Mesenchymal stem cell (in vitro differentiated cells and primary cell): ENCODE measurements around the gene TMEM116.
"Not testable (repeated sequence)": the region's sequence is repeated elsewhere in the genome, so short reads cannot be mapped to it uniquely, and the experiment has no call there.

Experiments used
- DNase-seq: peaks from one replicate; pipeline ENCODE4 v3.0.0-alpha.2; 2013
- H2AFZ ChIP-seq: one replicate; pipeline ENCODE4 v1.6.1; 2013; ENCODE audit warnings: low read depth, mild to moderate bottlenecking, control low read depth, inconsistent platforms, low read length, moderate library complexity
- H2AK5ac ChIP-seq: 2 replicates; pipeline ENCODE4 v1.6.1; 2013; ENCODE audit warnings: low read length, moderate library complexity, mild to moderate bottlenecking, inconsistent platforms; ENCODE audit not compliant: severe bottlenecking
- H2BK120ac ChIP-seq: one replicate; pipeline ENCODE4 v1.6.1; 2013; ENCODE audit warnings: low read depth, mild to moderate bottlenecking, inconsistent platforms, low read length, moderate library complexity
- H2BK12ac ChIP-seq, 2 experiments: one replicate each; pipeline ENCODE4 v1.6.1; 2013; ENCODE audit warnings: inconsistent platforms in 2 of 2, low read length in 2 of 2, mild to moderate bottlenecking in 2 of 2, moderate library complexity in 2 of 2, control low read depth in 1 of 2
- H2BK15ac ChIP-seq: one replicate; pipeline ENCODE4 v1.6.1; 2013; ENCODE audit warnings: mild to moderate bottlenecking, low read depth, inconsistent platforms; ENCODE audit not compliant: poor library complexity, severe bottlenecking
- H2BK5ac ChIP-seq: 2 replicates; pipeline ENCODE4 v1.6.1; 2013; ENCODE audit warnings: low read depth, mild to moderate bottlenecking, low read length, control low read depth, inconsistent platforms; ENCODE audit not compliant: poor library complexity, severe bottlenecking
- H3K14ac ChIP-seq, 2 experiments: one replicate each; pipeline ENCODE4 v1.6.1; 2013; ENCODE audit warnings: inconsistent platforms in 2 of 2, low read length in 2 of 2, control low read depth in 1 of 2, mild to moderate bottlenecking in 1 of 2, moderate library complexity in 1 of 2
- H3K18ac ChIP-seq, 2 experiments: one replicate each; pipeline ENCODE4 v1.6.1; 2013; ENCODE audit warnings: inconsistent platforms in 2 of 2, low read length in 2 of 2, control low read depth in 1 of 2, low read depth in 1 of 2, mild to moderate bottlenecking in 1 of 2
- H3K23ac ChIP-seq, 2 experiments: one replicate each; pipeline ENCODE4 v1.6.1; 2013; ENCODE audit warnings: inconsistent platforms in 2 of 2, low read length in 2 of 2, mild to moderate bottlenecking in 2 of 2, moderate library complexity in 2 of 2, control low read depth in 1 of 2
- H3K27ac ChIP-seq: 2 replicates; pipeline ENCODE4 v1.5.1; 2013; ENCODE audit warnings: mild to moderate bottlenecking, moderate library complexity, low read length, control low read depth, inconsistent platforms; ENCODE audit not compliant: poor library complexity, severe bottlenecking
- H3K27me3 ChIP-seq, 2 experiments: 2 replicates each; pipeline versions ENCODE4 v1.6.1 to v1.7.0; 2013; ENCODE audit warnings: low read length in 2 of 2, mild to moderate bottlenecking in 2 of 2, moderate library complexity in 2 of 2, control low read depth in 1 of 2, inconsistent platforms in 1 of 2; ENCODE audit not compliant: control insufficient read depth in 1 of 2, insufficient read depth in 1 of 2
- H3K36me3 ChIP-seq, 2 experiments: 2 replicates each; pipeline versions ENCODE4 v1.6.1 to v1.7.0; 2013; ENCODE audit warnings: low read length in 2 of 2, control low read depth in 1 of 2, inconsistent platforms in 1 of 2, low read depth in 1 of 2, mild to moderate bottlenecking in 1 of 2; ENCODE audit not compliant: insufficient read depth in 2 of 2, control insufficient read depth in 1 of 2
- H3K4ac ChIP-seq, 2 experiments: one replicate each; pipeline ENCODE4 v1.6.1; 2013; ENCODE audit warnings: inconsistent platforms in 2 of 2, low read length in 2 of 2, mild to moderate bottlenecking in 2 of 2, moderate library complexity in 2 of 2, control low read depth in 1 of 2, low read depth in 1 of 2
- H3K4me1 ChIP-seq: 2 replicates; pipeline ENCODE4 v1.6.1; 2013; ENCODE audit warnings: low read depth, low read length, control low read depth; ENCODE audit not compliant: control insufficient read depth, insufficient read depth
- H3K4me2 ChIP-seq: 2 replicates; pipeline ENCODE4 v1.6.1; 2013; ENCODE audit warnings: low read length, mild to moderate bottlenecking, inconsistent platforms; ENCODE audit not compliant: poor library complexity, severe bottlenecking
- H3K4me3 ChIP-seq, 2 experiments: 2 replicates each; pipeline versions ENCODE4 v1.5.1 to v1.7.0; 2013; ENCODE audit warnings: low read length in 2 of 2, mild to moderate bottlenecking in 2 of 2, control low read depth in 1 of 2, low read depth in 1 of 2; ENCODE audit not compliant: insufficient read depth in 1 of 2
- H3K79me1 ChIP-seq: replicated peaks from 2 replicates; pipeline ENCODE4 v1.6.1; 2013; ENCODE audit warnings: mild to moderate bottlenecking, control low read depth, low read length, inconsistent platforms; ENCODE audit not compliant: poor library complexity, severe bottlenecking
- H3K9ac ChIP-seq: 2 replicates; pipeline ENCODE4 v1.7.0; 2013; ENCODE audit warnings: mild to moderate bottlenecking, low read length, moderate library complexity
- H3K9me3 ChIP-seq: 2 replicates; pipeline ENCODE4 v1.7.0; 2013; ENCODE audit warnings: mild to moderate bottlenecking, low read length; ENCODE audit not compliant: control insufficient read depth
- H4K8ac ChIP-seq: one replicate; pipeline ENCODE4 v1.6.1; 2013; ENCODE audit warnings: inconsistent platforms, mild to moderate bottlenecking, low read length, moderate library complexity
- H4K91ac ChIP-seq: one replicate; pipeline ENCODE4 v1.6.1; 2013; ENCODE audit warnings: mild to moderate bottlenecking, low read length, inconsistent platforms
- WGBS: methylation state at CpG from one replicate; pipeline ENCODE4 v1.1.7; 2013; ENCODE audit warnings: mixed read lengths; 5-methylcytosine and 5-hydroxymethylcytosine counted together

TMEM116 gene

GRCh38 chr12:111997300-111997699, 15.7 kb downstream of the TMEM116 start:
- H3K14ac ChIP-seq: no peak overlapping the region
- H2BK15ac ChIP-seq: no peak overlapping the region
- H3K27ac ChIP-seq: no peak overlapping the region
- no peak overlapping the region for H3K4ac ChIP-seq
- H2BK5ac ChIP-seq: no peak overlapping the region
- 100% methylated on average over 2 of the region's 2 CpGs for WGBS
- no peak for DNase-seq
- no peak overlapping the region for H2AK5ac ChIP-seq
- H2BK120ac ChIP-seq: no peak overlapping the region
- H2AFZ ChIP-seq: no peak overlapping the region
- H3K27me3 ChIP-seq: no peaks in the 10 kb centered on the region
- no peak overlapping the region for H4K8ac ChIP-seq
- no peak overlapping the region for H2BK12ac ChIP-seq
- H3K79me1 ChIP-seq: no peaks in the 10 kb centered on the region
- no peak overlapping the region for H3K23ac ChIP-seq
- H3K4me1 ChIP-seq: no peaks in the 10 kb centered on the region
- no peak overlapping the region for H3K4me2 ChIP-seq
- no peak overlapping the region for H3K9ac ChIP-seq
- no peaks in the 10 kb centered on the region for H3K36me3 ChIP-seq
- no peaks in the 10 kb centered on the region for H3K9me3 ChIP-seq
- no peak overlapping the region for H4K91ac ChIP-seq
- no peak overlapping the region for H3K18ac ChIP-seq
- H3K4me3 ChIP-seq: no peak overlapping the region

DNA sequence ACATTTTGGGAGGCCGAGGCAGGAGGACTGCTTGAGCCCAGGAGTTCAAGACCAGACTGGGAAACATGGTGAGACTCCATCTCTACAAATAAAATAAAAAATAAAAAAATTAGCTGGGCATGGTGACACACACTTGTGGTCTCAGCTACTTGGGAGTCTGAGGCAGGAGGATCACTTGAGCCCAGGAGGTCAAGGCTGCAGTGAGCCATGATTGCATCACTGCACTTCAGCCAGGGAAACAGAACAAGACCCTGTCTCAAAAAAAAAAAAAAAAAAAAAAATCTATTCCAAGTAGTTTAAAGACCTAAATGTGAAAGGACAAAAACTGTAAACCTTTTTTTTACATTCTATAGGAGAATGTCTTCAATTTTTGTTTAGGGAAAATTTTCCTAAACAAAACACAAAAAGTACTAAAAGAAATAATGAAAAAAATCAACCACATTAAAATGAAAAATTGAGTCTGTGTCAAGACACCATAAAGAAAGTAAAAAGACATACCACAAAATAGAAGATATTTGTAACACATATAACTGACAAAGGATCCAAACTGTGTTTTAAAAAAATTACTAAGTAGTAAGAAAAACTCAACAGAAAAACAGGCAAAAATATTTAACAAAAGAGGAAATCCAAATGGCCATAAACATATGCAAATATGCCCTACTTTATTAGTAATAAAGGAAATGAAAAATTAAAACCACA, 17.0 kb downstream of the TMEM116 start:
- no peak overlapping the region for H3K4me2 ChIP-seq
- no peak overlapping the region for H3K4me3 ChIP-seq
- no peak overlapping the region for H2BK120ac ChIP-seq
- WGBS: 100% methylated on average over 1 of the region's 1 CpG
- H3K79me1 ChIP-seq: no peaks in the 10 kb centered on the region
- H3K27me3 ChIP-seq: no peaks in the 10 kb centered on the region
- no peak overlapping the region for H2AFZ ChIP-seq
- no peak overlapping the region for H3K9ac ChIP-seq
- no peak overlapping the region for H2BK5ac ChIP-seq
- H3K18ac ChIP-seq: no peak overlapping the region
- H3K23ac ChIP-seq: no peak overlapping the region
- H3K14ac ChIP-seq: no peak overlapping the region
- H2BK15ac ChIP-seq: no peak overlapping the region
- no peak overlapping the region for H3K27ac ChIP-seq
- no peaks in the 10 kb centered on the region for H3K4me1 ChIP-seq
- no peak overlapping the region for H2BK12ac ChIP-seq
- no peak overlapping the region for H2AK5ac ChIP-seq
- no peak overlapping the region for H3K4ac ChIP-seq
- H3K36me3 ChIP-seq: no peaks in the 10 kb centered on the region
- no peak overlapping the region for H4K91ac ChIP-seq
- no peak for DNase-seq
- H4K8ac ChIP-seq: no peak overlapping the region
- H3K9me3 ChIP-seq: no peaks in the 10 kb centered on the region

- 79% methylated on average over 16 of the region's 17 CpGs for WGBS
- not testable (repeated sequence) for H3K4ac ChIP-seq
These were observed 18.5 kb downstream of the TMEM116 start for GRCh38 chr12:111994211-111995111.

More at GRCh38 chr12:111994211-111995111, 18.5 kb downstream of the TMEM116 start:
- H3K23ac ChIP-seq, H3K4me3 ChIP-seq, H3K27me3 ChIP-seq, H4K8ac ChIP-seq, H3K9ac ChIP-seq, H3K18ac ChIP-seq, H3K27ac ChIP-seq, H2BK15ac ChIP-seq, H3K14ac ChIP-seq, H3K4me1 ChIP-seq, H3K9me3 ChIP-seq, H3K36me3 ChIP-seq, H2BK5ac ChIP-seq, H4K91ac ChIP-seq, H3K79me1 ChIP-seq, H2BK120ac ChIP-seq, H2BK12ac ChIP-seq, H3K4me2 ChIP-seq, H2AK5ac ChIP-seq, H2AFZ ChIP-seq: not testable (repeated sequence)
- peak; percentile 39 for DNase-seq
